ENCODE measurements around the gene GMDS. TPM values are rescaled to one million over a fixed set of nuclear protein-coding genes. Genes with fewer than 3 reads are reported as not detected.

GMDS gene
- total RNA-seq, 1 donor from 2014 or later: 30.1 TPM

- Mint-ChIP-seq H3K9me3 (no peaks in the 10 kb centered on the region), H3K27me3 (peaks cover 59% of the 10 kb centered on the region), H3K36me3 (ENCODE audit: low read depth) (no peaks in the 10 kb centered on the region), H3K4me3 (no peak overlapping the region), H3K4me1 (peaks cover 4% of the 10 kb centered on the region), H3K27ac (no peak overlapping the region)
- no peak for ATAC-seq (ENCODE audit: low read depth)
- intact Hi-C loops (cut with micrococcal nuclease): loop anchor here (2.0 kb wide), 1 partner anchor 1097 kb away; no protein-coding TSS in a partner anchor
- TF ChIP-seq, protein P1, sequence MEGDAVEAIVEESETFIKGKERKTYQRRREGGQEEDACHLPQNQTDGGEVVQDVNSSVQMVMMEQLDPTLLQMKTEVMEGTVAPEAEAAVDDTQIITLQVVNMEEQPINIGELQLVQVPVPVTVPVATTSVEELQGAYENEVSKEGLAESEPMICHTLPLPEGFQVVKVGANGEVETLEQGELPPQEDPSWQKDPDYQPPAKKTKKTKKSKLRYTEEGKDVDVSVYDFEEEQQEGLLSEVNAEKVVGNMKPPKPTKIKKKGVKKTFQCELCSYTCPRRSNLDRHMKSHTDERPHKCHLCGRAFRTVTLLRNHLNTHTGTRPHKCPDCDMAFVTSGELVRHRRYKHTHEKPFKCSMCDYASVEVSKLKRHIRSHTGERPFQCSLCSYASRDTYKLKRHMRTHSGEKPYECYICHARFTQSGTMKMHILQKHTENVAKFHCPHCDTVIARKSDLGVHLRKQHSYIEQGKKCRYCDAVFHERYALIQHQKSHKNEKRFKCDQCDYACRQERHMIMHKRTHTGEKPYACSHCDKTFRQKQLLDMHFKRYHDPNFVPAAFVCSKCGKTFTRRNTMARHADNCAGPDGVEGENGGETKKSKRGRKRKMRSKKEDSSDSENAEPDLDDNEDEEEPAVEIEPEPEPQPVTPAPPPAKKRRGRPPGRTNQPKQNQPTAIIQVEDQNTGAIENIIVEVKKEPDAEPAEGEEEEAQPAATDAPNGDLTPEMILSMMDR (IDR thresholded peaks at IDR 0.05): no peak
- POLR2A ChIA-PET: no interaction called here
- CTCF ChIA-PET: interaction anchor here (0.9 to 6.0 kb wide), 9 partner anchors 11 to 1152 kb away, joined by 3 to 91 read pairs (median 10); partner anchors contain the start of gene MYLK4
- DNase-seq: no peak
Measured at GRCh38 chr6:1597924-1598323, 647.5 kb downstream of the GMDS start.

GRCh38 chr6:1597121-1597744 lies 648.2 kb downstream of the GMDS start:
- DNase-seq (no peak), ATAC-seq (ENCODE audit: low read depth) (no peak)
- intact Hi-C loops (cut with micrococcal nuclease): loop anchor here (2.0 kb wide), 1 partner anchor 1098 kb away; no protein-coding TSS in a partner anchor
- ChIA-PET CTCF (interaction anchor here (0.7 to 6.0 kb wide), 16 partner anchors 11 to 1154 kb away, joined by 3 to 91 read pairs (median 4); partner anchors contain the start of gene MYLK4), POLR2A (no interaction called here)
- Mint-ChIP-seq H3K36me3 (ENCODE audit: low read depth) (no peaks in the 10 kb centered on the region), H3K9me3 (no peaks in the 10 kb centered on the region), H3K4me3 (no peak overlapping the region), H3K27ac (no peak overlapping the region), H3K4me1 (peaks cover 4% of the 10 kb centered on the region), H3K27me3 (peaks cover 54% of the 10 kb centered on the region)
- TF ChIP-seq, protein P1 (IDR thresholded peaks at IDR 0.05): no peak

DNA sequence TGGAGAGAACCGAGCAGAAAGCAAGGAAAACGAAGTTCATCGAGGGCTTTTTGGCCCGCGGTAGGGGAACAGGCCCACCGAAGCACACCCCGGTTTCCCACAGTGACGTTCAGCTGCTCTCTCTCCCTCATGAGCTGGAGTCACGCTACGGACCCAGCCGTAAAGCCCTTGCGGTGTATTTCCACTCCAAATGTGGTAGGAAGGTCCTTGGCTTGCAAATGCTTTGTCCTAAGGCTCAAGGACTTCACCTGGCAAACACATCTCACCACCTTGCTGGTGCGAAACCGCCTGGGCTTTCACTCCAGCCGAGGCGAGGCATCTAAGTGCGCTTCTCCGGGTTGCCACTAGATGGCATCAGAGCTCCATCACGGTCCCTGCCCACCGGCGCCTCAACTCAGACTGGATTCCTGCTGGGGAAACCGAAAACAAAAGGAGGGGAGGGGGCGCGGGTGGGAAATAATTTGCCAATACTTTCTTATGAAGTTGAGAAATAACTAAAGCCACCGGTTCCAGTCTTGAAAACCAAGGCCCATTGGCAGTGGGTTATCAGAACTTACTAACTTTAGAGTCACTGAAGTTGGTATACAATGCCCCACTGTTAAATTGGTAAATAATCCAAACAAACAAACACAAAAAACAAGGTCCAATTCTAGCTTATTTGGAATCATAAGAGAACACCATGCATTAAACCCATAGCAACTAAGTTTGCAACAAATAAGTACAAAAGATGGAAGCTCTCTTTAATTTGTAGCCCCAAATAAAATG lies 649.1 kb downstream of the GMDS start:
- ATAC-seq (ENCODE audit: low read depth) (peak; percentile 87), DNase-seq (peak; percentile 50)
- ChIA-PET CTCF (interaction anchor here (0.7 to 6.0 kb wide), 19 partner anchors 10 to 1155 kb away, joined by 3 to 91 read pairs (median 4); partner anchors contain the start of gene MYLK4), POLR2A (interaction anchor here (0.5 to 0.7 kb wide), 2 partner anchors 1039 to 1170 kb away, joined by 3 to 4 read pairs; no protein-coding TSS in a partner anchor)
- Mint-ChIP-seq H3K36me3 (ENCODE audit: low read depth) (no peaks in the 10 kb centered on the region), H3K27ac (no peak overlapping the region), H3K4me1 (peaks cover 4% of the 10 kb centered on the region), H3K27me3 (peaks cover 49% of the 10 kb centered on the region), H3K4me3 (no peak overlapping the region), H3K9me3 (no peaks in the 10 kb centered on the region)
- intact Hi-C loops (cut with micrococcal nuclease): loop anchor here (1.0 to 2.0 kb wide), 6 partner anchors 600 to 1154 kb away; partner anchors contain the start of gene MYLK4
- TF ChIP-seq, protein P1 (IDR thresholded peaks at IDR 0.05): no peak

GRCh38 chr6:1595271-1596087 lies 649.9 kb downstream of the GMDS start:
- Mint-ChIP-seq H3K27ac (no peak overlapping the region), H3K9me3 (no peaks in the 10 kb centered on the region), H3K4me3 (no peak overlapping the region), H3K36me3 (ENCODE audit: low read depth) (no peaks in the 10 kb centered on the region), H3K27me3 (peaks cover 42% of the 10 kb centered on the region), H3K4me1 (peaks cover 3% of the 10 kb centered on the region)
- TF ChIP-seq, protein P1 (IDR thresholded peaks at IDR 0.05): no peak
- POLR2A ChIA-PET: no interaction called here
- DNase-seq: no peak
- CTCF ChIA-PET: interaction anchor here (0.7 to 6.0 kb wide), 13 partner anchors 10 to 1158 kb away, joined by 3 to 91 read pairs (median 4); partner anchors contain the start of gene MYLK4
- ATAC-seq (ENCODE audit: low read depth): no peak
- intact Hi-C loops (cut with micrococcal nuclease): loop anchor here (1.0 to 2.0 kb wide), 6 partner anchors 601 to 1155 kb away; partner anchors contain the start of gene MYLK4
